Hepatocyte (in vitro differentiated cells): ENCODE measurements around the gene SPECC1.

Source experiments
- EZH2 ChIP-seq: fragments of 200-600 bp; sonication (generic); IDR thresholded peaks from 2 replicates; pipeline ENCODE4 v1.6.1; 2016; ENCODE audit warnings: antibody characterized with exemption, mild to moderate bottlenecking, borderline replicate concordance
- EZH2phosphoT487 ChIP-seq: fragments of 200-600 bp; sonication (generic); IDR thresholded peaks from one replicate; pipeline ENCODE4 v1.6.1; 2018; ENCODE audit warnings: antibody characterized with exemption, mild to moderate bottlenecking, low read depth, moderate library complexity; ENCODE audit not compliant: unreplicated experiment, severe bottlenecking
- TF ChIP-seq, protein P1 (sequence below): fragments of 200-600 bp; sonication (generic); IDR thresholded peaks from 2 replicates; pipeline ENCODE4 v1.5.1; 2016; ENCODE audit warnings: antibody characterized with exemption, mild to moderate bottlenecking; ENCODE audit not compliant: poor library complexity

DNA sequence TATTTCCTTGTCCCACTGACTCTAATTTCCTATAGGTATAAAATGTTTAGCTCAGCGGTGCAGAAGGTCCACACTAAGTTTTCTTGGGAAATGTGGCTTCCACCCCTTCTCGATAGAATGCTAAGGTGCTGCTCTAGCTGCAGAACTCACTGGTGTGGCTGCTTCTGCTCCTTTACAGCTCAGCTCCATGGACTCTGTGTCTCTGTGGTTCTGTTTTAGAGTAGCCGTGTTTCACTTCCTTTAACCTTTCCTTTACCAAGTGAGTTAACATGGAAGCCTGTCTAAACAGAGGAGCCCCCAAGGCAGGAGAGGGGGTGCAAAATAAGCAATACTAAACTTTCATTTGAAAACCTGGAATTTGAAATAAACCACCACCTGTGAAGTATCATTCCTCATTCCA is 65.3 kb downstream of the SPECC1 start:
- TF ChIP-seq, protein P1, sequence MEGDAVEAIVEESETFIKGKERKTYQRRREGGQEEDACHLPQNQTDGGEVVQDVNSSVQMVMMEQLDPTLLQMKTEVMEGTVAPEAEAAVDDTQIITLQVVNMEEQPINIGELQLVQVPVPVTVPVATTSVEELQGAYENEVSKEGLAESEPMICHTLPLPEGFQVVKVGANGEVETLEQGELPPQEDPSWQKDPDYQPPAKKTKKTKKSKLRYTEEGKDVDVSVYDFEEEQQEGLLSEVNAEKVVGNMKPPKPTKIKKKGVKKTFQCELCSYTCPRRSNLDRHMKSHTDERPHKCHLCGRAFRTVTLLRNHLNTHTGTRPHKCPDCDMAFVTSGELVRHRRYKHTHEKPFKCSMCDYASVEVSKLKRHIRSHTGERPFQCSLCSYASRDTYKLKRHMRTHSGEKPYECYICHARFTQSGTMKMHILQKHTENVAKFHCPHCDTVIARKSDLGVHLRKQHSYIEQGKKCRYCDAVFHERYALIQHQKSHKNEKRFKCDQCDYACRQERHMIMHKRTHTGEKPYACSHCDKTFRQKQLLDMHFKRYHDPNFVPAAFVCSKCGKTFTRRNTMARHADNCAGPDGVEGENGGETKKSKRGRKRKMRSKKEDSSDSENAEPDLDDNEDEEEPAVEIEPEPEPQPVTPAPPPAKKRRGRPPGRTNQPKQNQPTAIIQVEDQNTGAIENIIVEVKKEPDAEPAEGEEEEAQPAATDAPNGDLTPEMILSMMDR, result no peak
- TF ChIP-seq EZH2phosphoT487 (no peak), EZH2 (no peak)
